Measurements from ENCODE around the gene ATP2B2.

Gene ATP2B2

DNA sequence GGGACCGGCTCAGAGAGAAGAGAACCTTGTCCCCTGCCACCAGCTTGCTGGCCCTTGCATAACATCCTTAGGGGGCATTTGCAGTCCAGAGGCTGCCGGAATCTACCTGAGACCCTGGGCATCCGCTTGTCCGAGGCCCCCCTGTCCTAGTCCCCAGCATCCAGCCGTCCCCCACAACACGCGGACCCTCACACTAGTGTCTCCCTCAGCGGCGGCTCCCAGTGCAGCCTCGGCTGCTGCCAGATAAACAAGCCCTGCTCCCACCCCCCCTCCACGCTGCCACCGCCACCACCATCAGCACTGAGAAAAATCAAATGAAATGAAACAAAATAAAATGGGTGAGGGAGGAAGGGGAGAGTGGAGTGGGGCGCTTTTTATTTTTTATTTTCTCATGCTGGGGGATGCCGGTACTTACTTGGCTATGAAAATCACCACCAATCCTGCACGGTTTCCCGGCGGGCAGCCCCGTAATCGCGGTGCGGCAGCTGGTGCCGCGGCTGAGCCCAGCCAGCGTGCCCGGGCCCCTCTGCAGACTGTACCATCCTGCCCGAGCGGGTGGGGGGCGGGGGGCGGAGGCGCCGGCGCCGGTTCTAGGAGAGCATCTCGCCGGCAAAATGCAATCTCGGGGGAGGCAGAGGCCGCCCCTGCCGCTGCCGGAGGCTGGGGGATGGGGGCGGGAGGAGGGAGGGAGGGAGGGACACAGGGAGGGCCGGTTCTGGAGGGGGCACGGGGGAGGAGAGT lies at the start of gene ATP2B2:
ATP2B2 (minus strand) TSS at position 537 of the 741 bp plus-strand sequence. CDS start 56,043 bp downstream, outside the sequence.
- Histone ChIP-seq H3K4me1 (ENCODE audit: insufficient read depth, low read length) (no peaks in the 10 kb centered on the region; the same call in 1 of the 2 replicates), H3K36me3 (ENCODE audit: insufficient read depth, low read depth, low read length) (no peaks in the 10 kb centered on the region), H3K27ac (ENCODE audit: low read length) (no peak within 1 kb of the TSS), H3K9ac (ENCODE audit: low read depth, low read length) (peak within 1 kb of the TSS; percentile 21; the same call in 1 of the 2 replicates), H3K4me3 (ENCODE audit: low read length) (peak within 1 kb of the TSS; percentile 65), H3K27me3 (ENCODE audit: insufficient read depth, low read length) (peaks cover 24% of the 10 kb centered on the region), H3K9me3 (ENCODE audit: insufficient read depth, low read depth, low read length) (no peaks in the 10 kb centered on the region)

DNA sequence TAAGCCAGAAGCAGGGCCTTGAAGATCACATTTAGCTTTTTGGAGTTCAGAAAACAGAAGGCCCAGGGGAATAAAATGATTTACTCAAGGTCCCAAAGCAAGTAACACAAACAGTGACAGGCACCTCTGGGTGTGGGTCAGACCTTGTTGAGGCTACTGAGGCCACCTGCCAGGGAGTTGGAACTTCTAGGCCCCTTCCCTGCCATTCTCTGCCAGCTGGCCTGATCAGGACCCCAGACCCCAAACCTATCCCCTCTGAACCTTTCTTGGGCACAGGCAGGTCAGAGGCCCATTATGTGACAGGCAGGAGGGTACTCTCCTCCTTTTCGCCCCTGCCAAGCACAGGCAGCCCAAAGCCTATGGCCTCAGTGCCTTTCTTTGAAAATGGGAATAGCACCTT lies 49.4 kb upstream of the ATP2B2 start:
- Histone ChIP-seq H3K4me3 (ENCODE audit: low read length) (no peak overlapping the region), H3K27ac (ENCODE audit: low read length) (no peak overlapping the region), H3K36me3 (ENCODE audit: insufficient read depth, low read depth, low read length) (no peaks in the 10 kb centered on the region), H3K4me1 (ENCODE audit: insufficient read depth, low read length) (peaks cover 10% of the 10 kb centered on the region; the same call in 1 of the 2 replicates), H3K27me3 (ENCODE audit: insufficient read depth, low read length) (no peaks in the 10 kb centered on the region), H3K9me3 (ENCODE audit: insufficient read depth, low read depth, low read length) (no peaks in the 10 kb centered on the region), H3K9ac (ENCODE audit: low read depth, low read length) (no peak overlapping the region; the same call in 1 of the 2 replicates)

DNA sequence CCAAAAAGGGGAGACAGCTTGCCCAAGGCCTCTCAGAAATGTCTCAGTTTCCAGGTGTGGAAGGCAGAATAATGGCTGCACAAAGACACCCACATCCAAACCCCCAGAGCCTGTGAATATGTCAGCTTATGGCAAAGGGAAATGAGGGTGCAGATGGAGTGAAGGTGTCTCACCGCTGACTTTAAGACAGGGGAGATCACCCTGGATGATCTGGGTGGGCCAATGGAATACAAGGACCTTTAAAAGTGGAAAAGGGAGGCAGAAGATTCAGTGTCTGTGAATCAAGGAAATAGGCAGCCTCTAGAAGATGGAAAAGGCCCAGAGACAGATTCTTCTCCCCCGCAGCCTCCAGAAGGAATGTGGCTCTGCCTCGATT lies 48.8 kb upstream of the ATP2B2 start:
- H3K4me1 ChIP-seq (ENCODE audit: insufficient read depth, low read length): peaks cover 10% of the 10 kb centered on the region; the same call in 1 of the 2 replicates
- H3K4me3 ChIP-seq (ENCODE audit: low read length): no peak overlapping the region
- H3K27ac ChIP-seq (ENCODE audit: low read length): peak overlapping the region; percentile 11
- no peaks in the 10 kb centered on the region for H3K27me3 ChIP-seq (ENCODE audit: insufficient read depth, low read length)
- H3K9me3 ChIP-seq (ENCODE audit: insufficient read depth, low read depth, low read length): no peaks in the 10 kb centered on the region
- H3K9ac ChIP-seq (ENCODE audit: low read depth, low read length): peak overlapping the region; percentile 50; the same call in 1 of the 2 replicates
- no peaks in the 10 kb centered on the region for H3K36me3 ChIP-seq (ENCODE audit: insufficient read depth, low read depth, low read length)

DNA sequence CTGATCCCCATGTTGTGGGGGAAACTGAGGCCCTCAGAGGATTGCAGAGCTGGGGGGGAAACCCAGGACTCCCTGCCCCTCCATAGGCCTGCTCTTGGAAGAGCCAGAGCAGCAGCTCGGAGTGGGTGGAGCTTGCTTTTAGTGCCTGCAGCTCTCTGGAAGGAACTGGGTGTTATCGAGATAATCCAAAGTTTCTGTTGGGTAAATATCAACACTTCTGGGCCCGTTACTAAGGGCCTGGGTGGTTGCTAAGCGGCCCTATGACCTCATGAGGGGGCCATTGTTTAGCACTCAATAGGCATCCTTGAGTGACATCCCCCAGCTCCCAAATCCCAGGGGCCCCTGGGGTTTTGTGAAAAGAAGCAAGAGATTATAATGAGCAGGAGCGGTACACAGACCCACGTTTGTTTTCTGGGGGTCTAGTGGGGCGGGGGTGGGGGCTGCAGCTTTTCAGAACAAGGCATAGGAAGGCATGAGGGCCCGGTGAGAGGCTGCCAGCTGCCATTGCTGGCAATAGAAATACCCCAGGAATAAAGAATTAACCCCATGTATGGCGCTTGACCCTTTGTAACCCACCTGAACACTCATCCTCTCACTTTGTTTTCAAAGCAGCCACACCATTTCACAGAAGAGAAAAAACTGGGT lies 48.3 kb upstream of the ATP2B2 start:
- Histone ChIP-seq H3K27ac (ENCODE audit: low read length) (peak overlapping the region; percentile 11), H3K27me3 (ENCODE audit: insufficient read depth, low read length) (no peaks in the 10 kb centered on the region), H3K36me3 (ENCODE audit: insufficient read depth, low read depth, low read length) (no peaks in the 10 kb centered on the region), H3K4me1 (ENCODE audit: insufficient read depth, low read length) (peaks cover 10% of the 10 kb centered on the region; the same call in 1 of the 2 replicates), H3K4me3 (ENCODE audit: low read length) (no peak overlapping the region), H3K9me3 (ENCODE audit: insufficient read depth, low read depth, low read length) (no peaks in the 10 kb centered on the region), H3K9ac (ENCODE audit: low read depth, low read length) (peak overlapping the region; percentile 50; the same call in 1 of the 2 replicates)

DNA sequence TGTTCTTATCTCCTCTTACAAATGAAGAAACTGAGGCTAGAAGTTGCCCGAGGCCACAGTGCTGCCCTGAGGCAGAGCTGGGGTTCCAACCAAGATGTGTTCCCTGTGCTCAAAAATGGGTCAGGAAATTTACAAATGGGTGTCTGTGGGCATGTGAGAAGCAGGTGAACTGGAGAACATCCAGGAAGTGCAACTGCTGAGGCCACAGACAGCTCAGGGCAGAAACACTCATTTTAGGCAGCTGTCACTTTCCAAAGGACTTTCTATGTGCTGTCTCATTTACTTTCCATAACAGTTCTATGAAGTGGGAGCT lies 47.2 kb upstream of the ATP2B2 start:
- Histone ChIP-seq H3K36me3 (ENCODE audit: insufficient read depth, low read depth, low read length) (no peaks in the 10 kb centered on the region), H3K9me3 (ENCODE audit: insufficient read depth, low read depth, low read length) (no peaks in the 10 kb centered on the region), H3K4me1 (ENCODE audit: insufficient read depth, low read length) (peaks cover 10% of the 10 kb centered on the region; the same call in 1 of the 2 replicates), H3K9ac (ENCODE audit: low read depth, low read length) (no peak overlapping the region), H3K27ac (ENCODE audit: low read length) (no peak overlapping the region), H3K4me3 (ENCODE audit: low read length) (no peak overlapping the region), H3K27me3 (ENCODE audit: insufficient read depth, low read length) (no peaks in the 10 kb centered on the region)

DNA sequence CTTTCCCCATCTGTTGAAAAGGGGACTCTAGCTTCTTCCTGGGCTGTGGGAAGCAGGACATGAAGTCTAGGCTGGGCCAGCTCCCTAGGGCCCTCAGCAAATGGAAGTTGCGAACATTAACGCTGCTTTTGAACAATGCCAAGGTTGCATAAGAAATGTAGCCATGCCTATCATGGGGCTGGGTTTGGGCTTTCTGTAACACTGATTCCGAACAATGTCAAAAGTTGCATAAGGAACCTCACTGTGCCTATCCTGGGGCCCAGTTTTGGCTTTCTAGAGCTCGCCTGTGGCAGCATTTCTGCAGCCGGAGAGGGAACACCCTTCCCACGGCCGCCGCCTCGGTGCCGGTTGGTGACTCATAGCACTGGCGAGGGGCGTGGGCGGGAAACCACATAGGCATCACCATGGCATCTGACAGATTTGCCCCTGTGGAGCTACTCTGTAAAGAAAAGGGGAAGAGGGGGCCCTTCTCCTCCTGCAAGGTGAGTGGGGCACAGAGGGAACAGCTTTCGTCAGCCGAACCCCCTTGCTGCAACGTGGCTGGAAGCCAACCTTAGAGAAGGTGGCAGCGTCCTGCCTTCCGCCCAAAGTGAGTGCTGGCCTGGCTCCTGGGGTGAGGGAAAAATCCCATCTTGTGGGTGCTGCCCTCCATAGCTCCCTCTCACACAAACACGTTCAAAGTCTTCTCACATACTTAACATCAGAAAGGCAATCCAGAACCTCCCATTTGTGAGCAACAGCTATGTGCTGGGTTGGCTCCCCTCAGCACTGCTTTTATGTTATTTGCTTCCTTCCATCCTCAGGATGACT lies 46.6 kb upstream of the ATP2B2 start:
- H3K27me3 ChIP-seq (ENCODE audit: insufficient read depth, low read length): no peaks in the 10 kb centered on the region
- no peak overlapping the region for H3K9ac ChIP-seq (ENCODE audit: low read depth, low read length)
- no peaks in the 10 kb centered on the region for H3K36me3 ChIP-seq (ENCODE audit: insufficient read depth, low read depth, low read length)
- no peak overlapping the region for H3K27ac ChIP-seq (ENCODE audit: low read length)
- no peak overlapping the region for H3K4me3 ChIP-seq (ENCODE audit: low read length)
- H3K4me1 ChIP-seq (ENCODE audit: insufficient read depth, low read length): peaks cover 10% of the 10 kb centered on the region; the same call in 1 of the 2 replicates
- no peaks in the 10 kb centered on the region for H3K9me3 ChIP-seq (ENCODE audit: insufficient read depth, low read depth, low read length)

DNA sequence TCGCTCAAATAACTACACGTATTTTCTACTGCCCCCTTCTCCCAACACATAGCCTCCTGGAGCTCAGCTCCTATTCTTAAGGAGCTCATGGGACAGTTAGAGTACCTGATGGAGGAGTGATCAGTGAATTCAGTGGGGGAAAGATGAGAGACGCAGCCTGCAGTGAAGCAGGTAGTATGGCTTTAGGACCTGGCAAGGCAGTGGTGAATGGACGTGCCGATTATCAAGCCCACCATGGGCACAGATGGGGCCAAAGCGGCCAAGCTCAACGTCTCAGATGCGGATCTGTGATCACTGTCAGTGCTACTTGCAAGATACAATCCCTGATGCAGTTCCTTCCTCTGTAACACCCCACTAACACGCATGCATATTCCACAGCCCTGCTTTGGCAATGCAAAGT lies 45.8 kb upstream of the ATP2B2 start:
- Histone ChIP-seq H3K4me1 (ENCODE audit: insufficient read depth, low read length) (peaks cover 10% of the 10 kb centered on the region; the same call in 1 of the 2 replicates), H3K36me3 (ENCODE audit: insufficient read depth, low read depth, low read length) (no peaks in the 10 kb centered on the region), H3K9me3 (ENCODE audit: insufficient read depth, low read depth, low read length) (no peaks in the 10 kb centered on the region), H3K9ac (ENCODE audit: low read depth, low read length) (no peak overlapping the region), H3K4me3 (ENCODE audit: low read length) (no peak overlapping the region), H3K27me3 (ENCODE audit: insufficient read depth, low read length) (no peaks in the 10 kb centered on the region), H3K27ac (ENCODE audit: low read length) (no peak overlapping the region)

DNA sequence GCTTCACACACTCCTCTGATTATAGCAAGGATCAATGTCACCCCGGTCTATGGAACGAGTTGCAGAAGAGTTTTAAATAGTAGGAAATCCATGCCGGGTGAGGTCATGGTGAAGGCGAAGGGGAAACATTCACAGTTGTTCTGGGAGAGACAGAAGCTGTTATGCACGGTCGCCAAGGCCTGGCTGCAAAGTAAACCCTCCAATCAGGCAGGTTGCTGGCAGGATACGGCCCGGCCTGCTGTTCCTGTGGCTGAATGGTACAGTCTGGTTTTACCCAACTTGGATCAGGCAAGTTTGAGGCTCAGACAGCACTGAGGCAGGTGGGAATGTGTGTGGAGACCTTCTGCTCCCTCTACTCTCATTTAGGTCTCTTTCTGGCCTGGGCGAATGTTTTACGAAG lies 45.3 kb upstream of the ATP2B2 start:
- H3K27ac ChIP-seq (ENCODE audit: low read length): no peak overlapping the region
- H3K36me3 ChIP-seq (ENCODE audit: insufficient read depth, low read depth, low read length): no peaks in the 10 kb centered on the region
- H3K9ac ChIP-seq (ENCODE audit: low read depth, low read length): no peak overlapping the region
- peaks cover 10% of the 10 kb centered on the region; the same call in 1 of the 2 replicates for H3K4me1 ChIP-seq (ENCODE audit: insufficient read depth, low read length)
- no peaks in the 10 kb centered on the region for H3K27me3 ChIP-seq (ENCODE audit: insufficient read depth, low read length)
- no peaks in the 10 kb centered on the region for H3K9me3 ChIP-seq (ENCODE audit: insufficient read depth, low read depth, low read length)
- no peak overlapping the region for H3K4me3 ChIP-seq (ENCODE audit: low read length)

DNA sequence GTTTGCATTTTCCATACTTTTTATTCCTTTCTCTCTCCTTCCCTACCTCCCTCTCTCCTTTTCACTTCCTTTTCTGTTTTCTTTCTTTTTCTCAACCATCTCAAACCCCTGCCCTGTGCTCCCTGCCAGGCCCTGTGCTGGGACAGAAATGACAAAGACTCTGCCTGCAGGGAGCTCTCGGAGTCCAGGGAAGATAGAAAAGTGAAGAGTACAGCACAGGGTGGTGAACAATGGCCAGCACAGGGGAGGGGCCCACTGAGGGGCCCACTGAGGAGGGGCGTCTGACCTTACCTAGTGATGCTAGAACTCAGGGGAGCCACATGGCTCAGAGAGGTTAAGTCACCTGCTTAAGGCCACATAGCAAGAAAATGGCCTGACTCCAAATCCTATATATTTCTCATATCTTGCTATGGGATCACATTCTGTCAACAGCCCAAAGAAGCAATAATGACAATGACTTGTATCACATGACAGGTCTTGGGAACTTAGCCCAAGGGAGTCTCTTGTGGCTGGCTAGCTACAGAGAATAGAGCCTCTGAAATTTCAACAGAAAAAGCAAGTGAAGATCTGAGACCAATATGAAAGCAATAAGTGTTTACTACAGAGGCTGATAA lies 44.3 kb upstream of the ATP2B2 start:
- no peaks in the 10 kb centered on the region for H3K36me3 ChIP-seq (ENCODE audit: insufficient read depth, low read depth, low read length)
- H3K27me3 ChIP-seq (ENCODE audit: insufficient read depth, low read length): no peaks in the 10 kb centered on the region
- H3K4me3 ChIP-seq (ENCODE audit: low read length): no peak overlapping the region
- no peaks in the 10 kb centered on the region for H3K9me3 ChIP-seq (ENCODE audit: insufficient read depth, low read depth, low read length)
- no peak overlapping the region for H3K9ac ChIP-seq (ENCODE audit: low read depth, low read length)
- H3K4me1 ChIP-seq (ENCODE audit: insufficient read depth, low read length): peaks cover 10% of the 10 kb centered on the region; the same call in 1 of the 2 replicates
- H3K27ac ChIP-seq (ENCODE audit: low read length): no peak overlapping the region

DNA sequence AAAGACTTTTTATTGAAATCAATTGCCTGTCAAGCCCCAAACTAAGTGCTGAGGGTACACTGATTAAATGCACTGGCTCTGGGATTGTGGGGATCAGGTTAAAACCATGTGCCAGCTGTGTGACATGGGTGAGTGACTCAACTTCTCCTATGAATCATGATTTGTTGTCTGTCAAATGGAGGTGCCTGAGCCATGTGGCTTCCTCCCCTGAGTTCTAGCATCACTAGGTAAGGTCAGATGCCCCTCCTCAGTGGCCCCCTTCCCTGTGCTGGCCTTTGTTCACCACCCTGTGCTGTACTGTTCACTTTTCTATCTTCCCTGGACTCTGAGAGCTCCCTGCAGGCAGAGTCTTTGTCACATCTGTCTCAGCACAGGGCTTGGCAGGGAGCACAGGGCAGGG lies 43.6 kb upstream of the ATP2B2 start:
- Histone ChIP-seq H3K9me3 (ENCODE audit: insufficient read depth, low read depth, low read length) (no peaks in the 10 kb centered on the region), H3K27ac (ENCODE audit: low read length) (no peak overlapping the region), H3K36me3 (ENCODE audit: insufficient read depth, low read depth, low read length) (no peaks in the 10 kb centered on the region), H3K4me1 (ENCODE audit: insufficient read depth, low read length) (peaks cover 5% of the 10 kb centered on the region; the same call in 1 of the 2 replicates), H3K4me3 (ENCODE audit: low read length) (no peak overlapping the region), H3K9ac (ENCODE audit: low read depth, low read length) (no peak overlapping the region), H3K27me3 (ENCODE audit: insufficient read depth, low read length) (no peaks in the 10 kb centered on the region)
